DND-41 (cell line): ENCODE measurements around the gene PCNX1.

ENCODE experiments used
- EZH2 ChIP-seq: IDR thresholded peaks from 3 replicates; pipeline ENCODE4 v1.6.1; 2012; ENCODE audit warnings: borderline replicate concordance, low read depth, mild to moderate bottlenecking, moderate library complexity, low read length, inconsistent platforms; ENCODE audit not compliant: severe bottlenecking
- TF ChIP-seq, protein P1 (sequence below): IDR thresholded peaks from 2 replicates; pipeline ENCODE4 v1.5.1; 2012; ENCODE audit warnings: borderline replicate concordance, low read length, moderate library complexity, mild to moderate bottlenecking; ENCODE audit not compliant: poor library complexity, severe bottlenecking; ENCODE audit errors: extremely low read depth

DNA sequence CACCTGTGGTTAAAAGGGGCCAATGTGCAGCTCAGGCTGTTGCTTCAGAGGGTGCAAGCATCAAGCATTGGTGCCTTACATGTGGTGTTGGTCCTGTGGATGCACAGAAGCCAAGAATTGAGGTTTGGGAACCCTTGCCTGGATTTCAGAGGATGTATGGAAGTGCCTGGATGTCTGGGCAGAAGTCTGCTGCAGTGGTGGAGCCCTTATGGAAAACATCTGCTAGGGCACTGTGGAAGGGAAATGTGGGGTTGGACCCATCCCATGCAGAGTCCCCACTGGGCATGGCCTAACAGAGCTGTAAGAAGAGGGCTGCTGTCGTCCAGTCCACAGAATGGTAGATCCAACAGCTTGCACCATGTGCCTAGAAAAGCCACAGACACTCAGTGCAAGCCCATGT is 36.6 kb downstream of the PCNX1 start:
- TF ChIP-seq, protein P1, sequence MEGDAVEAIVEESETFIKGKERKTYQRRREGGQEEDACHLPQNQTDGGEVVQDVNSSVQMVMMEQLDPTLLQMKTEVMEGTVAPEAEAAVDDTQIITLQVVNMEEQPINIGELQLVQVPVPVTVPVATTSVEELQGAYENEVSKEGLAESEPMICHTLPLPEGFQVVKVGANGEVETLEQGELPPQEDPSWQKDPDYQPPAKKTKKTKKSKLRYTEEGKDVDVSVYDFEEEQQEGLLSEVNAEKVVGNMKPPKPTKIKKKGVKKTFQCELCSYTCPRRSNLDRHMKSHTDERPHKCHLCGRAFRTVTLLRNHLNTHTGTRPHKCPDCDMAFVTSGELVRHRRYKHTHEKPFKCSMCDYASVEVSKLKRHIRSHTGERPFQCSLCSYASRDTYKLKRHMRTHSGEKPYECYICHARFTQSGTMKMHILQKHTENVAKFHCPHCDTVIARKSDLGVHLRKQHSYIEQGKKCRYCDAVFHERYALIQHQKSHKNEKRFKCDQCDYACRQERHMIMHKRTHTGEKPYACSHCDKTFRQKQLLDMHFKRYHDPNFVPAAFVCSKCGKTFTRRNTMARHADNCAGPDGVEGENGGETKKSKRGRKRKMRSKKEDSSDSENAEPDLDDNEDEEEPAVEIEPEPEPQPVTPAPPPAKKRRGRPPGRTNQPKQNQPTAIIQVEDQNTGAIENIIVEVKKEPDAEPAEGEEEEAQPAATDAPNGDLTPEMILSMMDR, result no peak
- no peak for TF ChIP-seq EZH2
